ENCODE data around the gene CCT7. TPM values are rescaled to one million over a fixed set of nuclear protein-coding genes. Genes with fewer than 3 reads are reported as not detected.
A peak's percentile ranks its signal among the peaks of the same experiment; 100 is the strongest.

The CCT7 gene
- total and polyA plus RNA-seq, 10 of the 15 experiments (the other 5 are each of a cell fraction or from before 2014, with no cell fraction given) = 206 to 598 (median 486) TPM

DNA sequence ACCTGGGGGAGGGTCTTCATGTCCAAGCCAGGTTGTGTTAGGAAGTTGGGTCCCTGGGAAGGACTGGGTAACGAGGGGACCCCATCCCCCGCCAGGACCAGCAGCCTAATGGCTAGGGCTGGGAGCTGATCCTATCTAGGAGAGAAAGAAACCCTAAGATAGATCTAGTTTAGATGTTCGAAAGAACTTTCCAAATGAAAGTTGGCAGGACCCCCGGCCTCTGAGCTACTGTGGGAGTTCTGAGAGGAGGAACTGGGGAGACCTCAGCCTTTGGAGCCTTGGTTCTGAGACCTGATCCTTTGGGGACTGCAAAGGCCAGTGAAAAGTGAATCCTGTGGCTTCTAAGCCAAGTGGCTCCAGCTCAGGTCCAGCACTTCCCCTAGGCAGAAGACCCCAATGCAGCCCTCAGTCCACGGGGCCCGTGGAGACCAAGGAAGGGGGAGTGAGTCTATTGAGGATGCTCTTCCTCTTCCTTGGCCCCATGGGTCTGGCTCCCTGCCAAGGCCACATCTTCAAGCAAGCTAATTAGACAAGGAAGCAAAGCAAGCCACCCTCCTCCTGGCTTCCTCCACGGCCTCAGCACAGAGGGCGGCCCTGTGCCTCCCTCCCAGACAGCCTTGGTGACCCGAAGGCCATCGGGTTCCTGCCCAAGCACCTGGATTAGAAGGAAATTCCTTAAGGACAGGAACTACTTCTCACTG lies 23.5 kb downstream of the CCT7 start:
- WGBS (ENCODE audit: insufficient coverage, insufficient replicate concordance, low lambda C conversion rate, missing lambda C conversion rate) = 62% methylated on average over 10 of the region's 10 CpGs
- in situ Hi-C loops (cut with MboI) (no loop called here), intact Hi-C loops (cut with micrococcal nuclease; ENCODE audit: unreplicated experiment) (loop anchor here (2.0 kb wide), 1 partner anchor 33 kb away; no protein-coding TSS in a partner anchor)
- ATAC-seq (no peak), DNase-seq (ENCODE audit: low read depth, low spot score) (no peak), FAIRE-seq (no peak)
- Histone ChIP-seq H3K4me3 (no peak overlapping the region), H3K9ac (ENCODE audit: control insufficient read depth, insufficient read depth, low read length) (no peak overlapping the region), H3K27ac (ENCODE audit: control insufficient read depth, insufficient read depth) (no peak overlapping the region), H3K9me3 (replicated peaks; ENCODE audit: control insufficient read depth, insufficient read depth, low read length) (no peaks in the 10 kb centered on the region), H3K4me2 (ENCODE audit: control insufficient read depth, insufficient read depth) (no peak overlapping the region), H3K79me2 (ENCODE audit: control insufficient read depth, insufficient read depth, low read length) (no peaks in the 10 kb centered on the region), H3K4me1 (ENCODE audit: control insufficient read depth, insufficient read depth, low read length) (no peaks in the 10 kb centered on the region), H3K27me3 (replicated peaks in 1 of 2; ENCODE audit: control insufficient read depth in 2 of 2, insufficient read depth in 2 of 2, low read length in 1 of 2) (no peaks in the 10 kb centered on the region), H3K36me3 (ENCODE audit: control insufficient read depth in 2 of 2, insufficient read depth in 2 of 2, low read length in 1 of 2) (peaks cover 18 to 25% of the 10 kb centered on the region in 2 experiments; a peak in 3 of 4 replicates), H2AFZ (ENCODE audit: control insufficient read depth, low read depth, low read length) (no peak overlapping the region), H4K20me1 (ENCODE audit: control insufficient read depth, insufficient read depth) (no peaks in the 10 kb centered on the region)
- ChIA-PET CTCF (interaction anchor here (0.9 to 1.8 kb wide), 3 partner anchors 18 to 33 kb away, joined by 3 to 4 read pairs (median 3); no protein-coding TSS in a partner anchor), SMC1A (ENCODE audit: uncharacterized antibody, unreplicated experiment) (interaction anchor here (1.2 kb wide), 1 partner anchor 32 kb away, joined by 3 read pairs; no protein-coding TSS in a partner anchor), POLR2A (interaction anchor here (0.6 kb wide), 1 partner anchor 17 kb away, joined by 5 read pairs; no protein-coding TSS in a partner anchor), RAD21 (ENCODE audit: unreplicated experiment) (no interaction called here)
- TF ChIP-seq, protein P1, sequence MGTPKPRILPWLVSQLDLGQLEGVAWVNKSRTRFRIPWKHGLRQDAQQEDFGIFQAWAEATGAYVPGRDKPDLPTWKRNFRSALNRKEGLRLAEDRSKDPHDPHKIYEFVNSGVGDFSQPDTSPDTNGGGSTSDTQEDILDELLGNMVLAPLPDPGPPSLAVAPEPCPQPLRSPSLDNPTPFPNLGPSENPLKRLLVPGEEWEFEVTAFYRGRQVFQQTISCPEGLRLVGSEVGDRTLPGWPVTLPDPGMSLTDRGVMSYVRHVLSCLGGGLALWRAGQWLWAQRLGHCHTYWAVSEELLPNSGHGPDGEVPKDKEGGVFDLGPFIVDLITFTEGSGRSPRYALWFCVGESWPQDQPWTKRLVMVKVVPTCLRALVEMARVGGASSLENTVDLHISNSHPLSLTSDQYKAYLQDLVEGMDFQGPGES (IDR thresholded peaks at IDR 0.05) = no peak
- TF ChIP-seq POLR2A (IDR thresholded peaks at IDR 0.05; ENCODE audit: low read depth, low read length) = peak; percentile 7; the same call in 1 of the 2 replicates
- no TSS peak for BruUV-seq (replicated peaks)

DNA sequence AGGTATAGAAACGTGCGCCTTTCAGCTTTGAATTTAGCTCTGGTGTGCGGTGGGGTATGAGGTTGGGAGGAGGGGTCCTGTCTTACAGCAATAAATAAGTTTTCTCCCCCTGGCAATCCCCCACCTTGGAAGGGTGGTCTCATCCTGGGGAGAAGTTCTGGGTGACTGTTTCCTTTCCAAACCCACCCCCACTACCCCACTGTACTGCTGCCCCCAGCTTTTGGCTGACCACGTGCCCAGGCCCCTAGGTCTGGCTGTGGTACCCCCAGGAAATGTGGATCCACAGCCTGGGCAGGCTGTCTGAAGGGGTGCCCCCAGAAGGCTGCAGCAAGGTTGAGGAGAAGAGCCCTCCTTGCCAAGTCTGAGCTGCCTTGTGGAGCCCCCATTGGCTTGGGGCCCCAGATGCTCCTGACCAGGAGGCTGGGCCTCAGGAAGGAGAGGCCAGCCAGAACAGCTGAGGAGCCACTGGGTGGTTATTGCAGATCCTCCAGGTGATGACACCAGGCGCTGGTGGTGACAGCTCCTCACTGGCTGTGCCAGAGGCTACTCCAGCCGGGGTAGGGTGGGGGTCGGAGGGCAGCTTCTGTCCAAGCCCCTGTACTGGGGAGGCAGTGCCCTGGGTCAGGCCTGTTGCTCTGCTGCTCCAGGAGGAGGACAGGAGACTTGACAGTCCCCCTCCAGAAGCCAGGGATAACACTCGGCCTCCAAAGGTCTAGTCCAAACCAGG lies 24.2 kb downstream of the CCT7 start:
- Histone ChIP-seq H3K4me3 (no peak overlapping the region), H3K36me3 (ENCODE audit: control insufficient read depth in 2 of 2, insufficient read depth in 2 of 2, low read length in 1 of 2) (peaks cover 13 to 21% of the 10 kb centered on the region in 2 experiments; a peak in 3 of 4 replicates), H2AFZ (ENCODE audit: control insufficient read depth, low read depth, low read length) (no peak overlapping the region), H4K20me1 (ENCODE audit: control insufficient read depth, insufficient read depth) (no peaks in the 10 kb centered on the region), H3K9me3 (replicated peaks; ENCODE audit: control insufficient read depth, insufficient read depth, low read length) (no peaks in the 10 kb centered on the region), H3K9ac (ENCODE audit: control insufficient read depth, insufficient read depth, low read length) (no peak overlapping the region), H3K27ac (ENCODE audit: control insufficient read depth, insufficient read depth) (no peak overlapping the region), H3K79me2 (ENCODE audit: control insufficient read depth, insufficient read depth, low read length) (no peaks in the 10 kb centered on the region), H3K27me3 (replicated peaks in 1 of 2; ENCODE audit: control insufficient read depth in 2 of 2, insufficient read depth in 2 of 2, low read length in 1 of 2) (no peaks in the 10 kb centered on the region), H3K4me1 (ENCODE audit: control insufficient read depth, insufficient read depth, low read length) (no peaks in the 10 kb centered on the region), H3K4me2 (ENCODE audit: control insufficient read depth, insufficient read depth) (no peak overlapping the region)
- CTCF ChIA-PET = interaction anchor here (1.0 to 1.8 kb wide), 2 partner anchors 19 to 32 kb away, joined by 3 to 4 read pairs; no protein-coding TSS in a partner anchor
- WGBS (ENCODE audit: insufficient coverage, insufficient replicate concordance, low lambda C conversion rate, missing lambda C conversion rate) = 91% methylated on average over 8 of the region's 8 CpGs
- ATAC-seq (no peak), DNase-seq (ENCODE audit: low read depth, low spot score) (no peak), FAIRE-seq (no peak)
- SMC1A ChIA-PET (ENCODE audit: uncharacterized antibody, unreplicated experiment) = no interaction called here
- RAD21 ChIA-PET (ENCODE audit: unreplicated experiment) = no interaction called here
- intact Hi-C loops (cut with micrococcal nuclease; ENCODE audit: unreplicated experiment) = no loop called here
- BruUV-seq (replicated peaks) = no TSS peak
- in situ Hi-C loops (cut with MboI) = no loop called here
- POLR2A ChIA-PET = interaction anchor here (0.6 kb wide), 1 partner anchor 18 kb away, joined by 5 read pairs; no protein-coding TSS in a partner anchor
- TF ChIP-seq ASH2L (IDR thresholded peaks at IDR 0.05; ENCODE audit: borderline replicate concordance, low read depth) (no peak), PML (IDR thresholded peaks at IDR 0.05; ENCODE audit: low read length) (no peak)
- TF ChIP-seq, protein P2, sequence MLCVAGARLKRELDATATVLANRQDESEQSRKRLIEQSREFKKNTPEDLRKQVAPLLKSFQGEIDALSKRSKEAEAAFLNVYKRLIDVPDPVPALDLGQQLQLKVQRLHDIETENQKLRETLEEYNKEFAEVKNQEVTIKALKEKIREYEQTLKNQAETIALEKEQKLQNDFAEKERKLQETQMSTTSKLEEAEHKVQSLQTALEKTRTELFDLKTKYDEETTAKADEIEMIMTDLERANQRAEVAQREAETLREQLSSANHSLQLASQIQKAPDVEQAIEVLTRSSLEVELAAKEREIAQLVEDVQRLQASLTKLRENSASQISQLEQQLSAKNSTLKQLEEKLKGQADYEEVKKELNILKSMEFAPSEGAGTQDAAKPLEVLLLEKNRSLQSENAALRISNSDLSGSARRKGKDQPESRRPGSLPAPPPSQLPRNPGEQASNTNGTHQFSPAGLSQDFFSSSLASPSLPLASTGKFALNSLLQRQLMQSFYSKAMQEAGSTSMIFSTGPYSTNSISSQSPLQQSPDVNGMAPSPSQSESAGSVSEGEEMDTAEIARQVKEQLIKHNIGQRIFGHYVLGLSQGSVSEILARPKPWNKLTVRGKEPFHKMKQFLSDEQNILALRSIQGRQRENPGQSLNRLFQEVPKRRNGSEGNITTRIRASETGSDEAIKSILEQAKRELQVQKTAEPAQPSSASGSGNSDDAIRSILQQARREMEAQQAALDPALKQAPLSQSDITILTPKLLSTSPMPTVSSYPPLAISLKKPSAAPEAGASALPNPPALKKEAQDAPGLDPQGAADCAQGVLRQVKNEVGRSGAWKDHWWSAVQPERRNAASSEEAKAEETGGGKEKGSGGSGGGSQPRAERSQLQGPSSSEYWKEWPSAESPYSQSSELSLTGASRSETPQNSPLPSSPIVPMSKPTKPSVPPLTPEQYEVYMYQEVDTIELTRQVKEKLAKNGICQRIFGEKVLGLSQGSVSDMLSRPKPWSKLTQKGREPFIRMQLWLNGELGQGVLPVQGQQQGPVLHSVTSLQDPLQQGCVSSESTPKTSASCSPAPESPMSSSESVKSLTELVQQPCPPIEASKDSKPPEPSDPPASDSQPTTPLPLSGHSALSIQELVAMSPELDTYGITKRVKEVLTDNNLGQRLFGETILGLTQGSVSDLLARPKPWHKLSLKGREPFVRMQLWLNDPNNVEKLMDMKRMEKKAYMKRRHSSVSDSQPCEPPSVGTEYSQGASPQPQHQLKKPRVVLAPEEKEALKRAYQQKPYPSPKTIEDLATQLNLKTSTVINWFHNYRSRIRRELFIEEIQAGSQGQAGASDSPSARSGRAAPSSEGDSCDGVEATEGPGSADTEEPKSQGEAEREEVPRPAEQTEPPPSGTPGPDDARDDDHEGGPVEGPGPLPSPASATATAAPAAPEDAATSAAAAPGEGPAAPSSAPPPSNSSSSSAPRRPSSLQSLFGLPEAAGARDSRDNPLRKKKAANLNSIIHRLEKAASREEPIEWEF (IDR thresholded peaks at IDR 0.05; ENCODE audit: insufficient replicate concordance, low read depth, low read length) = no peak
